ENCODE results near the gene ZNF98. TPM values are rescaled to one million over a fixed set of nuclear protein-coding genes. Genes with fewer than 3 reads are reported as not detected.

ZNF98 gene
- total RNA-seq, 4 donors from 2014 or later = 0.17 to 1.6 (median 1.0) TPM

GRCh38 chr19:22426901-22427300 lies 4.8 kb upstream of the ZNF98 start:
- no peak overlapping the region for H3K27ac ChIP-seq (replicated peaks in 1 of 4)
- WGBS = 70% methylated on average over 7 of the region's 8 CpGs
- no peaks in the 10 kb centered on the region for H3K36me3 ChIP-seq
- intact Hi-C loops (cut with DNase I) = no loop called here
- H3K27me3 ChIP-seq = peaks cover 0 to 44% (median 6%) of the 10 kb centered on the region in 4 donors
- TF ChIP-seq EP300 (IDR thresholded peaks at IDR 0.05) (no peak), POLR2AphosphoS5 (IDR thresholded peaks at IDR 0.05) (no peak), POLR2A (IDR thresholded peaks at IDR 0.05; ENCODE audit: low read depth) (no peak), CTCF (IDR thresholded peaks at IDR 0.05) (no peak)
- H3K4me1 ChIP-seq = peaks cover 0 to 15% (median 10%) of the 10 kb centered on the region in 4 donors
- DNase-seq (ENCODE audit: extremely low spot score) = no peak
- H3K9me3 ChIP-seq = peaks cover 0 to 33% (median 0%) of the 10 kb centered on the region in 4 donors
- no peak overlapping the region for H3K4me3 ChIP-seq

GRCh38 chr19:22421797-22422196 lies 349 bp downstream of the ZNF98 start:
- no peak for DNase-seq (ENCODE audit: extremely low spot score)
- Histone ChIP-seq H3K27me3 (peaks cover 0 to 16% (median 0%) of the 10 kb centered on the region in 4 donors), H3K4me1 (no peaks in the 10 kb centered on the region), H3K9me3 (peaks cover 0 to 26% (median 0%) of the 10 kb centered on the region in 4 donors), H3K4me3 (peak overlapping the region; percentile 34 to 60 (median 44)), H3K36me3 (no peaks in the 10 kb centered on the region), H3K27ac (replicated peaks in 1 of 4) (no peak overlapping the region)
- WGBS = 7% methylated on average over 11 of the region's 20 CpGs
- TF ChIP-seq CTCF (IDR thresholded peaks at IDR 0.05) (no peak), POLR2AphosphoS5 (IDR thresholded peaks at IDR 0.05) (no peak), EP300 (IDR thresholded peaks at IDR 0.05) (no peak), POLR2A (IDR thresholded peaks at IDR 0.05; ENCODE audit: low read depth) (no peak)
- intact Hi-C loops (cut with DNase I) = no loop called here

- peak; percentile 85 for DNase-seq (ENCODE audit: extremely low spot score)
- intact Hi-C loops (cut with DNase I) = no loop called here
- 43% methylated on average over 1 of the region's 2 CpGs for WGBS
- Histone ChIP-seq H3K27me3 (no peaks in the 10 kb centered on the region), H3K4me1 (no peaks in the 10 kb centered on the region), H3K9me3 (peaks cover 0 to 4% (median 0%) of the 10 kb centered on the region in 4 donors), H3K36me3 (no peaks in the 10 kb centered on the region), H3K4me3 (no peak overlapping the region), H3K27ac (replicated peaks in 1 of 4) (no peak overlapping the region)
- TF ChIP-seq POLR2AphosphoS5 (IDR thresholded peaks at IDR 0.05) = no peak
- TF ChIP-seq POLR2A (IDR thresholded peaks at IDR 0.05; ENCODE audit: low read depth) = no peak
- no peak for TF ChIP-seq EP300 (IDR thresholded peaks at IDR 0.05)
These were observed 67.5 kb downstream of the ZNF98 start for GRCh38 chr19:22354665-22355064.

Small RNA genes lying within 50 kb of the gene (small RNA-seq; reads per million reads assigned to genes)
- 0 reads per million in 3 donors for gene AC011494.1

Other genes starting within 250 kb of the ZNF98 start
- gene ZNF676, start 225.4 kb downstream of the ZNF98 start, total RNA-seq = 1 to 10 TPM; 1.2 to 5.5 (median 3.2) TPM
- not detected for gene ZNF729, start 135.9 kb downstream of the ZNF98 start, total RNA-seq
- gene ZNF492, start 212.0 kb upstream of the ZNF98 start, total RNA-seq = under 1 TPM; under 0.01 to 0.42 (median 0.15) TPM